Measurements from ENCODE around the gene TSPY2.
"Not testable (repeated sequence)": the region's sequence is repeated elsewhere in the genome, so short reads cannot be mapped to it uniquely, and the experiment has no call there.

The TSPY2 gene

GRCh38 chrY:6245923-6246322, at the start of gene TSPY2:
TSPY2 (plus strand) TSS chrY:6246223; CDS start chrY:6246269, 46 bp downstream.
- DNase-seq (ENCODE audit: low read depth); H3K4me3 ChIP-seq (ENCODE audit: low read depth, low read length); in situ Hi-C loops (cut with HindIII; ENCODE audit: low sequenced_read_pairs): not testable (repeated sequence)

GRCh38 chrY:6209565-6209964, 36.5 kb upstream of the TSPY2 start:
- H3K4me3 ChIP-seq (ENCODE audit: low read depth, low read length); DNase-seq (ENCODE audit: low read depth); in situ Hi-C loops (cut with HindIII; ENCODE audit: low sequenced_read_pairs): not testable (repeated sequence)

- DNase-seq (ENCODE audit: low read depth); H3K4me3 ChIP-seq (ENCODE audit: low read depth, low read length); in situ Hi-C loops (cut with HindIII; ENCODE audit: low sequenced_read_pairs): not testable (repeated sequence)
These were observed 29.0 kb upstream of the TSPY2 start for GRCh38 chrY:6217045-6217444.

- H3K4me3 ChIP-seq (ENCODE audit: low read depth, low read length); DNase-seq (ENCODE audit: low read depth); in situ Hi-C loops (cut with HindIII; ENCODE audit: low sequenced_read_pairs): not testable (repeated sequence)
These were observed 23.8 kb downstream of the TSPY2 start for GRCh38 chrY:6269839-6270238.

Measured in astrocyte of the cerebellum (primary cell).